ENCODE data around the gene KBTBD4. TPM values are rescaled to one million over a fixed set of nuclear protein-coding genes. Genes with fewer than 3 reads are reported as not detected.

KBTBD4 gene
- total and polyA plus RNA-seq, 2 donors (not counting 1 experiment from before 2014, with no cell fraction given) = 19.9 to 20.0 TPM

GRCh38 chr11:47626234-47626633 is 47.5 kb upstream of the KBTBD4 start:
- peaks cover 11% of the 10 kb centered on the region for H3K36me3 ChIP-seq (ENCODE audit: control insufficient read depth, insufficient read depth, low read length)
- H3K4me2 ChIP-seq (ENCODE audit: extremely low read depth, insufficient read depth, low read length) = no peak overlapping the region
- no peaks in the 10 kb centered on the region for H4K20me1 ChIP-seq (ENCODE audit: control insufficient read depth, extremely low read depth, insufficient read depth, low read length)
- H3K4me3 ChIP-seq (replicated peaks in 1 of 4; ENCODE audit: control extremely low read depth in 1 of 4, insufficient read depth in 1 of 4, low read depth in 3 of 4, low read length in 4 of 4) = no peak overlapping the region
- no peaks in the 10 kb centered on the region for H3K27me3 ChIP-seq (ENCODE audit: control insufficient read depth, insufficient read depth, low read length)
- no peaks in the 10 kb centered on the region for H3K9me3 ChIP-seq (ENCODE audit: control insufficient read depth, insufficient read depth, low read depth, low read length)
- no peak overlapping the region for H2AFZ ChIP-seq (ENCODE audit: low read length)
- H3K4me1 ChIP-seq (ENCODE audit: control insufficient read depth, extremely low read depth, insufficient read depth, low read length) = no peaks in the 10 kb centered on the region
- no peak overlapping the region for H3K9ac ChIP-seq (ENCODE audit: insufficient read depth, low read length)
- no peak for DNase-seq (ENCODE audit: low read depth in 2 of 2)
- no peaks in the 10 kb centered on the region for H3K79me2 ChIP-seq (ENCODE audit: control insufficient read depth, insufficient read depth, low read length)
- H3K27ac ChIP-seq (ENCODE audit: insufficient read depth, low read length) = no peak overlapping the region
- TF ChIP-seq EZH2 (IDR thresholded peaks at IDR 0.05; ENCODE audit: low read length, missing control alignments) = no peak
- TF ChIP-seq, protein P1, sequence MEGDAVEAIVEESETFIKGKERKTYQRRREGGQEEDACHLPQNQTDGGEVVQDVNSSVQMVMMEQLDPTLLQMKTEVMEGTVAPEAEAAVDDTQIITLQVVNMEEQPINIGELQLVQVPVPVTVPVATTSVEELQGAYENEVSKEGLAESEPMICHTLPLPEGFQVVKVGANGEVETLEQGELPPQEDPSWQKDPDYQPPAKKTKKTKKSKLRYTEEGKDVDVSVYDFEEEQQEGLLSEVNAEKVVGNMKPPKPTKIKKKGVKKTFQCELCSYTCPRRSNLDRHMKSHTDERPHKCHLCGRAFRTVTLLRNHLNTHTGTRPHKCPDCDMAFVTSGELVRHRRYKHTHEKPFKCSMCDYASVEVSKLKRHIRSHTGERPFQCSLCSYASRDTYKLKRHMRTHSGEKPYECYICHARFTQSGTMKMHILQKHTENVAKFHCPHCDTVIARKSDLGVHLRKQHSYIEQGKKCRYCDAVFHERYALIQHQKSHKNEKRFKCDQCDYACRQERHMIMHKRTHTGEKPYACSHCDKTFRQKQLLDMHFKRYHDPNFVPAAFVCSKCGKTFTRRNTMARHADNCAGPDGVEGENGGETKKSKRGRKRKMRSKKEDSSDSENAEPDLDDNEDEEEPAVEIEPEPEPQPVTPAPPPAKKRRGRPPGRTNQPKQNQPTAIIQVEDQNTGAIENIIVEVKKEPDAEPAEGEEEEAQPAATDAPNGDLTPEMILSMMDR (conservative IDR thresholded peaks at IDR 0.05 in 1 of 2, IDR thresholded peaks at IDR 0.05 in 1 of 2; ENCODE audit: low read depth in 1 of 2, low read length in 2 of 2) = no peak

DNA sequence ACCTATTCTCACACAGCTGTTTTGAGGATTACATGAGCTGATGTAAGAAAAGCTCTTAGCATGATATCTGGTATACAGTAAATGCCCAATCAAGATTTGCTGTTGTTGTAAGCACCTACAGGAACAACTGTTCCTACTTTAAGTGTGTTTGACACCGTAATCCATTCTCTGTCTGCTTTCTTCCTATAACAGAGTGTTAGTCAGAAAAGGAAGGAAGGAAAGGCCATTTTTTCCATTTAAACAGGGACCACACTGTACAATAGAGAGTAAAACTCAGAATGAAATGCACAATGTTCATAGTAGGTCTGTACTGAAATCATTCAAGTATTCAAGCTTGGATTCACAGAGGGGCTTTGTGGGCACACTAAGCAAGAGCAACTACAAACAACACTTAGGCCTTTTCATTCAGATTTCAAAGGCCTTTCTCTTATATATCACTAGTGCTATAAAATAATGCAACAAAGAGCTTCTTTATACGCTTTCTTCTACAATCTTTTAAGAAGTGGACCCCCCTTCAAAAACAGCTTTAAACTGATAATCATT is 42.1 kb upstream of the KBTBD4 start:
- Histone ChIP-seq H3K27ac (ENCODE audit: insufficient read depth, low read length) (no peak overlapping the region), H3K79me2 (ENCODE audit: control insufficient read depth, insufficient read depth, low read length) (no peaks in the 10 kb centered on the region), H3K27me3 (ENCODE audit: control insufficient read depth, insufficient read depth, low read length) (no peaks in the 10 kb centered on the region), H3K4me2 (ENCODE audit: extremely low read depth, insufficient read depth, low read length) (no peak overlapping the region), H3K4me1 (ENCODE audit: control insufficient read depth, extremely low read depth, insufficient read depth, low read length) (peaks cover 11% of the 10 kb centered on the region), H3K9ac (ENCODE audit: insufficient read depth, low read length) (no peak overlapping the region), H3K4me3 (replicated peaks in 1 of 4; ENCODE audit: control extremely low read depth in 1 of 4, insufficient read depth in 1 of 4, low read depth in 3 of 4, low read length in 4 of 4) (no peak overlapping the region), H3K9me3 (ENCODE audit: control insufficient read depth, insufficient read depth, low read depth, low read length) (no peaks in the 10 kb centered on the region), H4K20me1 (ENCODE audit: control insufficient read depth, extremely low read depth, insufficient read depth, low read length) (no peaks in the 10 kb centered on the region), H2AFZ (ENCODE audit: low read length) (no peak overlapping the region), H3K36me3 (ENCODE audit: control insufficient read depth, insufficient read depth, low read length) (peaks cover 13% of the 10 kb centered on the region)
- no peak for DNase-seq (ENCODE audit: low read depth in 2 of 2)
- TF ChIP-seq, protein P1 (conservative IDR thresholded peaks at IDR 0.05 in 1 of 2, IDR thresholded peaks at IDR 0.05 in 1 of 2; ENCODE audit: low read depth in 1 of 2, low read length in 2 of 2) = no peak
- TF ChIP-seq EZH2 (IDR thresholded peaks at IDR 0.05; ENCODE audit: low read length, missing control alignments) = no peak

- H3K4me2 ChIP-seq (ENCODE audit: extremely low read depth, insufficient read depth, low read length) = peak overlapping the region; percentile 61
- no peak overlapping the region for H2AFZ ChIP-seq (ENCODE audit: low read length)
- H3K36me3 ChIP-seq (ENCODE audit: control insufficient read depth, insufficient read depth, low read length) = peaks cover 7% of the 10 kb centered on the region
- no peak overlapping the region for H3K4me3 ChIP-seq (replicated peaks in 1 of 4; ENCODE audit: control extremely low read depth in 1 of 4, insufficient read depth in 1 of 4, low read depth in 3 of 4, low read length in 4 of 4)
- peaks cover 11% of the 10 kb centered on the region for H3K4me1 ChIP-seq (ENCODE audit: control insufficient read depth, extremely low read depth, insufficient read depth, low read length)
- TF ChIP-seq, protein P1 (conservative IDR thresholded peaks at IDR 0.05 in 1 of 2, IDR thresholded peaks at IDR 0.05 in 1 of 2; ENCODE audit: low read depth in 1 of 2, low read length in 2 of 2) = no peak
- no peak for TF ChIP-seq EZH2 (IDR thresholded peaks at IDR 0.05; ENCODE audit: low read length, missing control alignments)
- peak; percentile 76 to 82 for DNase-seq (ENCODE audit: low read depth in 2 of 2)
- no peaks in the 10 kb centered on the region for H3K79me2 ChIP-seq (ENCODE audit: control insufficient read depth, insufficient read depth, low read length)
- H4K20me1 ChIP-seq (ENCODE audit: control insufficient read depth, extremely low read depth, insufficient read depth, low read length) = no peaks in the 10 kb centered on the region
- H3K27ac ChIP-seq (ENCODE audit: insufficient read depth, low read length) = peak overlapping the region; percentile 11
- no peak overlapping the region for H3K9ac ChIP-seq (ENCODE audit: insufficient read depth, low read length)
- H3K27me3 ChIP-seq (ENCODE audit: control insufficient read depth, insufficient read depth, low read length) = no peaks in the 10 kb centered on the region
- no peaks in the 10 kb centered on the region for H3K9me3 ChIP-seq (ENCODE audit: control insufficient read depth, insufficient read depth, low read depth, low read length)
Observed at GRCh38 chr11:47617417-47617809, 38.6 kb upstream of the KBTBD4 start.

Data from fibroblast of lung (primary cell).